NB4 (cell line): Measurements from ENCODE around the gene ZFAND2B.

Source experiments
- DNase-seq: peaks from one replicate; pipeline ENCODE4 v3.0.0; 2010; ENCODE audit warnings: low read depth
- H3K4me3 ChIP-seq: one replicate; pipeline ENCODE4 v1.5.1; 2011; ENCODE audit warnings: mild to moderate bottlenecking, low read depth, low read length, moderate library complexity
- CTCF ChIP-seq: IDR thresholded peaks from one replicate; pipeline ENCODE4 v1.5.1; 2012; ENCODE audit warnings: low read depth, low read length
- MAX ChIP-seq: IDR thresholded peaks from 2 replicates; pipeline ENCODE4 v1.6.1; 2011; ENCODE audit warnings: low read depth, low read length
- MYC ChIP-seq: IDR thresholded peaks from 2 replicates; pipeline ENCODE4 v1.6.1; 2011; ENCODE audit warnings: low read depth, low read length
- POLR2A ChIP-seq: IDR thresholded peaks from 2 replicates; pipeline ENCODE4 v1.6.1; 2011; ENCODE audit warnings: mild to moderate bottlenecking; ENCODE audit not compliant: insufficient read length; ENCODE audit errors: extremely low read depth

The ZFAND2B gene

GRCh38 chr2:219210886-219211362 is 4.3 kb downstream of the ZFAND2B start:
- no peak for DNase-seq
- H3K4me3 ChIP-seq = no peak overlapping the region
- TF ChIP-seq MYC (no peak), CTCF (no peak)

DNA sequence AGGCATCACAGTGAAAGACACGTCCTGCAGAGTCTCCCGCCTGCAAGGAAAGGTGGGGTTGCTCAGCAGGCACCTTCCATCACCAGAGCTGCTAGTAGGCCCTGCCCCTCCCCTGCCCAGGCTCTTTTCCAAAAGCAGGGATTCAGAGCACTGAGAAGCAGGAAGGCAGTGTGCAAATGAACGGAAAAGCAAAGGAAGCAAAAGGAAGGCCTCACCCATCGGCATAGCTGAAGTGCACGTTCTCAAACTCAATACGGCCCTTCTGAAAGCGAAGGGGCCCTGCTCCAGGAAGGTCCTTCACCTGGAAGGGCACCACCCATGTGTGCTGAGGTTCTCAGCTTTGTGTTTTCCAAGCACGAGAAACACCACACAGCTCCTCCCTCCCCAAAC is 6.4 kb downstream of the ZFAND2B start:
- no peak for DNase-seq
- TF ChIP-seq MAX (no peak), CTCF (no peak), MYC (no peak), POLR2A (no peak)
- no peak overlapping the region for H3K4me3 ChIP-seq

DNA sequence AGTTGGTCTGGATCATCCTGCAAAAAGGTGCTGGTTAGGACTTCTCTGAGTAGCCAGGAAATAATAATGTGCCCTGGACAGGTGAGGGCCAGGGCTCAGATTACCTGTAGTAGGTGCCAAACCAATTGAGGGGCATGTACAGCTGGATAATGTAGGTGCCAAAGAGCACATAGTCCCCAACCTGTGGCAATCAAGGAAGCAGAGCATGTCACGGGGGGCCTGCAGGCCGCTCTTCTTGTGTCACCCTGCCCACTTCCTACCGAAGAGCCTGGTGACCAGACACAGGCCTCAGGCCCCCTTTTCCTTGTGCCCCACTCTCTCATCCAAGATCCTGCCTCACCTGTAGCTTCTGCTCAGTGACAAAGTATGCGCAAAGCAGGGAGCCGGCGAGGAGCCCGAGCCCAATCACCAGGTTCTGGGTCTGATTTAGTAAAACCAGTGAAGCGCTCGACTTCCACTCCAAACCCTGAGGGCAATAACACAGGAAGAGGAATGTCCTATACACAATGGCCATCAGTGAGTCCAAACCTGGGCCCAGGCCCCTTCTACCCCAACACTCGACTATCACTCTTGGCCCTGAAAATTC is 7.0 kb downstream of the ZFAND2B start:
- no peak for DNase-seq
- no peak overlapping the region for H3K4me3 ChIP-seq
- TF ChIP-seq CTCF (no peak), MAX (no peak), MYC (no peak), POLR2A (no peak)

GRCh38 chr2:219214141-219214540 is 7.6 kb downstream of the ZFAND2B start:
- no peak overlapping the region for H3K4me3 ChIP-seq
- TF ChIP-seq MYC (no peak), CTCF (no peak), MAX (no peak), POLR2A (no peak)
- no peak for DNase-seq

- H3K4me3 ChIP-seq = no peak overlapping the region
- TF ChIP-seq POLR2A (no peak), CTCF (no peak), MYC (no peak), MAX (no peak)
- DNase-seq = no peak
Measured at GRCh38 chr2:219214786-219215185, 8.2 kb downstream of the ZFAND2B start.

DNA sequence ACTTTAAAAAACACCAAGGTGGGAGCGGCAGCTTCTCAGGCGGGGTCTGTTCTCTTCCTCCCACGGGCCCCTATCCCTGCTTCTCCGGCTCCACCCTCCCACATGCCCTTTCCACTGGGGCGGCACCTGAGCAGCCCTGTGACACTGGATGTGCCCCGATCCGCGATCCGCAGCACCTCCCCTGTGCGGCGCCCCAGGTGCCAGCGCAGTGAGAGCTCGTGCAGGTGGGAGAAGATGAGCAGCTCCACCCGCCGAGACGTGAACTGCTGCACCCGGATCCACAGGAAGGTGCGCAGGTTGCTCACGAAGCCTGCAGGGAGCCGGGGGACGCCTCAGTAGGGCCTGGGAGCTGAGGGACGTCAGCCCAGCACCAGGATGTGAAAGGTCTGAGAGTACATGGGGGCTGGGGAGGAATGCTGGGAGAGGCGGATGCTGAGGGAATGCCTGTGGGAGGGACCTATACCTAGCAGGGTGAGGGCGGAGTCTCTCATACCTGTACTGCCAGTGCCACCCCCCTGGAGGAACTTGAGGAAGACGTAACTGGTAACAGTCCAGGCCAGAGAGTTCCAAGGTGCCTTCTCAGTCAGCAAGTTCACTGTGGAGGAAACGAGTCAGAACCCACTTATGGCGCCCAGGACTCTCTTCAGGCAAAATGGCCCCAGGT is 9.4 kb downstream of the ZFAND2B start:
- no peak for DNase-seq
- TF ChIP-seq MYC = no peak
- no peak for TF ChIP-seq CTCF
- no peak for TF ChIP-seq POLR2A
- no peak for TF ChIP-seq MAX
- H3K4me3 ChIP-seq = no peak overlapping the region
